ENCODE data around the gene CASP1. TPM values are rescaled to one million over a fixed set of nuclear protein-coding genes. Genes with fewer than 3 reads are reported as not detected.
A peak's percentile ranks its signal among the peaks of the same experiment; 100 is the strongest.

The CASP1 gene
- total RNA-seq, 3 donors from 2014 or later: 9.4 to 15.4 (median 14.6) TPM

- Histone ChIP-seq H3K27ac (no peak overlapping the region), H3K36me3 (no peaks in the 10 kb centered on the region), H3K27me3 (no peaks in the 10 kb centered on the region), H3K4me1 (no peaks in the 10 kb centered on the region), H3K9me3 (peaks cover 0 to 8% of the 10 kb centered on the region in 2 donors), H3K4me3 (no peak overlapping the region)
- no peak for DNase-seq (ENCODE audit: low spot score in 2 of 2)
- intact Hi-C loops (cut with DNase I; ENCODE audit: low total_unique reads): no loop called here
- TF ChIP-seq CTCF (IDR thresholded peaks at IDR 0.05) (no peak), POLR2A (IDR thresholded peaks at IDR 0.05) (no peak), POLR2AphosphoS5 (IDR thresholded peaks at IDR 0.05) (no peak)
Observed at GRCh38 chr11:104992781-104993180, 42.2 kb downstream of the CASP1 start.

GRCh38 chr11:104991994-104992393 lies 43.0 kb downstream of the CASP1 start:
- no peak for DNase-seq (ENCODE audit: low spot score in 2 of 2)
- H3K4me3 ChIP-seq: no peak overlapping the region
- peaks cover 0 to 11% of the 10 kb centered on the region in 2 donors for H3K9me3 ChIP-seq
- no peaks in the 10 kb centered on the region for H3K4me1 ChIP-seq
- no peaks in the 10 kb centered on the region for H3K27me3 ChIP-seq
- TF ChIP-seq CTCF (IDR thresholded peaks at IDR 0.05) (no peak), POLR2A (IDR thresholded peaks at IDR 0.05) (no peak), POLR2AphosphoS5 (IDR thresholded peaks at IDR 0.05) (no peak)
- intact Hi-C loops (cut with DNase I; ENCODE audit: low total_unique reads): no loop called here
- no peaks in the 10 kb centered on the region for H3K36me3 ChIP-seq
- H3K27ac ChIP-seq: peak overlapping the region in 1 of 2 donors; percentile 48

GRCh38 chr11:104984808-104985207 lies 50.1 kb downstream of the CASP1 start:
- Histone ChIP-seq H3K9me3 (peaks cover 0 to 13% of the 10 kb centered on the region in 2 donors), H3K27ac (no peak overlapping the region), H3K4me1 (no peaks in the 10 kb centered on the region), H3K27me3 (no peaks in the 10 kb centered on the region), H3K4me3 (no peak overlapping the region), H3K36me3 (no peaks in the 10 kb centered on the region)
- TF ChIP-seq POLR2AphosphoS5 (IDR thresholded peaks at IDR 0.05) (no peak), CTCF (IDR thresholded peaks at IDR 0.05) (no peak), POLR2A (IDR thresholded peaks at IDR 0.05) (no peak)
- no peak for DNase-seq (ENCODE audit: low spot score in 2 of 2)
- intact Hi-C loops (cut with DNase I; ENCODE audit: low total_unique reads): no loop called here

GRCh38 chr11:104979839-104980238 lies 55.1 kb downstream of the CASP1 start:
- no peak for DNase-seq (ENCODE audit: low spot score in 2 of 2)
- Histone ChIP-seq H3K27ac (no peak overlapping the region), H3K9me3 (no peaks in the 10 kb centered on the region), H3K36me3 (no peaks in the 10 kb centered on the region), H3K27me3 (no peaks in the 10 kb centered on the region), H3K4me1 (no peaks in the 10 kb centered on the region), H3K4me3 (no peak overlapping the region)
- TF ChIP-seq POLR2A (IDR thresholded peaks at IDR 0.05) (no peak), CTCF (IDR thresholded peaks at IDR 0.05) (no peak), POLR2AphosphoS5 (IDR thresholded peaks at IDR 0.05) (no peak)
- intact Hi-C loops (cut with DNase I; ENCODE audit: low total_unique reads): no loop called here

Other genes starting within 250 kb of the CASP1 start
- gene CASP12, start 136.7 kb downstream of the CASP1 start, total RNA-seq: 1 to 10 TPM; 1.1 to 7.9 (median 1.6) TPM
- gene CASP4, start 66.6 kb downstream of the CASP1 start, total RNA-seq: 100 to 1,000 TPM; 101 to 222 (median 156) TPM
- gene CASP5, start 12.0 kb downstream of the CASP1 start, total RNA-seq: 1 to 10 TPM in 1 of 3 donors, not detected in 2; 1.3 TPM
- 1 to 10 TPM; 3.7 to 6.4 (median 5.9) TPM for gene CARD16, start 10.2 kb upstream of the CASP1 start, total RNA-seq
- not detected for gene CARD18, start 104.6 kb upstream of the CASP1 start, total RNA-seq

Measured in breast epithelium (tissue), 4 donors.